WTC11 (cell line): ENCODE results near the gene MINDY4B. TPM values are rescaled to one million over a fixed set of nuclear protein-coding genes. Genes with fewer than 3 reads are reported as not detected.

Experiments
- ATAC-seq: fragments of 200-7000 bp; cut with Tn5 transposase; 2 replicates; pipeline ENCODE4 v1.10.0; 2021; ENCODE audit warnings: mild to moderate bottlenecking, moderate library complexity
- CTCF ChIA-PET: fragments of 300-600 bp; sonication (Branson Sonifier 250); formaldehyde crosslinking; loops from one replicate; lab custom pipeline; 2021; ENCODE audit warnings: antibody characterized with exemption; lab: Charles Lee
- POLR2A ChIA-PET: fragments of 350-600 bp; sonication (Branson Sonifier 250); formaldehyde crosslinking; loops from one replicate; lab custom pipeline; 2021; ENCODE audit warnings: antibody characterized with exemption; lab: Charles Lee
- DNase-seq: peaks from one replicate; pipeline ENCODE4 v3.0.0; 2021; ENCODE audit warnings: low spot score
- H3K27ac Mint-ChIP-seq: 2 replicates; pipeline ENCODE4 v1.8.0; 2021; ENCODE audit warnings: mixed read lengths
- H3K27me3 Mint-ChIP-seq: 2 replicates; pipeline ENCODE4 v1.8.0; 2021; ENCODE audit warnings: low read depth, mild to moderate bottlenecking, moderate library complexity, mixed read lengths
- H3K36me3 Mint-ChIP-seq: 2 replicates; pipeline ENCODE4 v1.8.0; 2021; ENCODE audit warnings: mixed read lengths
- H3K4me1 Mint-ChIP-seq: 2 replicates; pipeline ENCODE4 v1.8.0; 2022; ENCODE audit warnings: mixed read lengths
- H3K4me3 Mint-ChIP-seq: 2 replicates; pipeline ENCODE4 v1.8.0; 2021; ENCODE audit warnings: mild to moderate bottlenecking, moderate library complexity, mixed read lengths
- H3K9me3 Mint-ChIP-seq: 2 replicates; pipeline ENCODE4 v1.8.0; 2021; ENCODE audit warnings: mixed read lengths
- CBFB ChIP-seq: sonication (generic); formaldehyde crosslinking; IDR thresholded peaks from 2 replicates; pipeline ENCODE4 v1.8.1; 2022; ENCODE audit warnings: mild to moderate bottlenecking, low read depth, missing genetic modification reagents
- ESRRA ChIP-seq: sonication (generic); formaldehyde crosslinking; IDR thresholded peaks from 2 replicates; pipeline ENCODE4 v1.8.1; 2022; ENCODE audit warnings: mild to moderate bottlenecking, missing genetic modification reagents, borderline replicate concordance
- FOXK1 ChIP-seq: sonication (generic); formaldehyde crosslinking; IDR thresholded peaks from 2 replicates; pipeline ENCODE4 v1.8.0; 2022; ENCODE audit warnings: mild to moderate bottlenecking, moderate library complexity, missing genetic modification reagents
- HMGA2 ChIP-seq: fragments of 250-450 bp; sonication (Bioruptor Pico); IDR thresholded peaks from 2 replicates; pipeline ENCODE4 v1.4.0; 2021; ENCODE audit warnings: mild to moderate bottlenecking, moderate library complexity
- SMAD4 ChIP-seq: sonication (generic); formaldehyde crosslinking; IDR thresholded peaks from 2 replicates; pipeline ENCODE4 v1.8.0; 2022; ENCODE audit warnings: mild to moderate bottlenecking, missing genetic modification reagents
- TCF7 ChIP-seq: sonication (generic); formaldehyde crosslinking; IDR thresholded peaks from 2 replicates; pipeline ENCODE4 v1.8.0; 2022; ENCODE audit warnings: mild to moderate bottlenecking, low read depth, missing genetic modification reagents, moderate library complexity
- ZBTB21 ChIP-seq: sonication (generic); formaldehyde crosslinking; IDR thresholded peaks from 2 replicates; pipeline ENCODE4 v1.8.1; 2023; ENCODE audit warnings: mild to moderate bottlenecking, missing genetic modification reagents, borderline replicate concordance
- ZNF219 ChIP-seq: sonication (generic); formaldehyde crosslinking; IDR thresholded peaks from 2 replicates; pipeline ENCODE4 v1.8.0; 2023; ENCODE audit warnings: missing genetic modification reagents, mild to moderate bottlenecking, borderline replicate concordance
- ZNF232 ChIP-seq: sonication (generic); formaldehyde crosslinking; IDR thresholded peaks from 2 replicates; pipeline ENCODE4 v1.8.0; 2022; ENCODE audit warnings: mild to moderate bottlenecking, missing genetic modification reagents
- ZNF317 ChIP-seq: sonication (generic); formaldehyde crosslinking; IDR thresholded peaks from 2 replicates; pipeline ENCODE4 v1.8.1; 2023; ENCODE audit warnings: low read depth, mild to moderate bottlenecking, moderate library complexity, missing genetic modification reagents, borderline replicate concordance
- total RNA-seq: library from RNA; stranded (reverse); gene quantifications from 3 replicates; pipeline ENCODE4 v1.2.3, GENCODE V29; 2021
- TF ChIP-seq, protein P1 (sequence below): fragments of 250-450 bp; sonication (Bioruptor Pico); IDR thresholded peaks from 2 replicates; pipeline ENCODE4 v1.9.0; 2021; ENCODE audit warnings: mild to moderate bottlenecking, borderline replicate concordance
- TF ChIP-seq, protein P2 (sequence below): sonication (generic); formaldehyde crosslinking; IDR thresholded peaks from 2 replicates; pipeline ENCODE4 v1.8.0; 2022; ENCODE audit warnings: mild to moderate bottlenecking, missing genetic modification reagents
- TF ChIP-seq, protein P3 (sequence below): fragments of 200-600 bp; IDR thresholded peaks from 2 replicates; pipeline ENCODE4 v1.8.0; 2022; ENCODE audit warnings: antibody characterized with exemption
- TF ChIP-seq, protein P4 (sequence below): sonication (generic); formaldehyde crosslinking; IDR thresholded peaks from 2 replicates; pipeline ENCODE4 v1.8.0; 2022; ENCODE audit warnings: missing genetic modification reagents
- TF ChIP-seq, protein P5 (sequence below): sonication (generic); formaldehyde crosslinking; IDR thresholded peaks from 2 replicates; pipeline ENCODE4 v1.8.0; 2022; ENCODE audit warnings: mild to moderate bottlenecking, missing genetic modification reagents
- TF ChIP-seq, protein P6 (sequence below): sonication (generic); formaldehyde crosslinking; IDR thresholded peaks from 2 replicates; pipeline ENCODE4 v1.8.1; 2023; ENCODE audit warnings: mild to moderate bottlenecking, missing genetic modification reagents, moderate library complexity
- TF ChIP-seq, protein P7 (sequence below): sonication (generic); formaldehyde crosslinking; IDR thresholded peaks from 2 replicates; pipeline ENCODE4 v1.8.0; 2023; ENCODE audit warnings: missing genetic modification reagents

MINDY4B gene
- total RNA-seq, 1 experiment from 2014 or later, result not detected

DNA sequence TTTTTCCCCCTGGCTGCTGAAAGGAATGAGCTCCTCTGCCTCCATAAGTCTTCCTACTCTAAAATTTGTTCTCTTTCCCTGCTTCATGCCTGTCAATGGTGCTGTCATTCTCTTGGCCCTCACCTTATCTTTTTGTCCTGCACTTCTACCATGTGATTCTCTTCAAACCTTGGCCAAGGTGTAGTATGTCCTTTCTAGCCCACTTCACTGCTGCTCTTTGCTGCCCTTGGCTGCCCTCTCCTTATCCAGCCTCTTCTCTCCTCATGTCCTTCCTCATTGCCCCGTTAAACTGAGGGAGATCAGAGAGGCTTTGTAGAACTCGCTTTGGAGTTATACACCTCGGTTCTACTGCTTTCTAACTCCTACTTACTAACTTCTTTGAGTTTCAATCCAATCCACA, 19.7 kb downstream of the MINDY4B start (continued):
- TF ChIP-seq ZNF232 (CRISPR knock-in tag), result no peak
- TF ChIP-seq ESRRA (CRISPR knock-in tag), result no peak
- TF ChIP-seq, protein P1, sequence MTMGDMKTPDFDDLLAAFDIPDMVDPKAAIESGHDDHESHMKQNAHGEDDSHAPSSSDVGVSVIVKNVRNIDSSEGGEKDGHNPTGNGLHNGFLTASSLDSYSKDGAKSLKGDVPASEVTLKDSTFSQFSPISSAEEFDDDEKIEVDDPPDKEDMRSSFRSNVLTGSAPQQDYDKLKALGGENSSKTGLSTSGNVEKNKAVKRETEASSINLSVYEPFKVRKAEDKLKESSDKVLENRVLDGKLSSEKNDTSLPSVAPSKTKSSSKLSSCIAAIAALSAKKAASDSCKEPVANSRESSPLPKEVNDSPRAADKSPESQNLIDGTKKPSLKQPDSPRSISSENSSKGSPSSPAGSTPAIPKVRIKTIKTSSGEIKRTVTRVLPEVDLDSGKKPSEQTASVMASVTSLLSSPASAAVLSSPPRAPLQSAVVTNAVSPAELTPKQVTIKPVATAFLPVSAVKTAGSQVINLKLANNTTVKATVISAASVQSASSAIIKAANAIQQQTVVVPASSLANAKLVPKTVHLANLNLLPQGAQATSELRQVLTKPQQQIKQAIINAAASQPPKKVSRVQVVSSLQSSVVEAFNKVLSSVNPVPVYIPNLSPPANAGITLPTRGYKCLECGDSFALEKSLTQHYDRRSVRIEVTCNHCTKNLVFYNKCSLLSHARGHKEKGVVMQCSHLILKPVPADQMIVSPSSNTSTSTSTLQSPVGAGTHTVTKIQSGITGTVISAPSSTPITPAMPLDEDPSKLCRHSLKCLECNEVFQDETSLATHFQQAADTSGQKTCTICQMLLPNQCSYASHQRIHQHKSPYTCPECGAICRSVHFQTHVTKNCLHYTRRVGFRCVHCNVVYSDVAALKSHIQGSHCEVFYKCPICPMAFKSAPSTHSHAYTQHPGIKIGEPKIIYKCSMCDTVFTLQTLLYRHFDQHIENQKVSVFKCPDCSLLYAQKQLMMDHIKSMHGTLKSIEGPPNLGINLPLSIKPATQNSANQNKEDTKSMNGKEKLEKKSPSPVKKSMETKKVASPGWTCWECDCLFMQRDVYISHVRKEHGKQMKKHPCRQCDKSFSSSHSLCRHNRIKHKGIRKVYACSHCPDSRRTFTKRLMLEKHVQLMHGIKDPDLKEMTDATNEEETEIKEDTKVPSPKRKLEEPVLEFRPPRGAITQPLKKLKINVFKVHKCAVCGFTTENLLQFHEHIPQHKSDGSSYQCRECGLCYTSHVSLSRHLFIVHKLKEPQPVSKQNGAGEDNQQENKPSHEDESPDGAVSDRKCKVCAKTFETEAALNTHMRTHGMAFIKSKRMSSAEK (CRISPR knock-in tag), result no peak
- no peak for TF ChIP-seq CBFB
- TF ChIP-seq, all 79 proteins: peak for 0

DNA sequence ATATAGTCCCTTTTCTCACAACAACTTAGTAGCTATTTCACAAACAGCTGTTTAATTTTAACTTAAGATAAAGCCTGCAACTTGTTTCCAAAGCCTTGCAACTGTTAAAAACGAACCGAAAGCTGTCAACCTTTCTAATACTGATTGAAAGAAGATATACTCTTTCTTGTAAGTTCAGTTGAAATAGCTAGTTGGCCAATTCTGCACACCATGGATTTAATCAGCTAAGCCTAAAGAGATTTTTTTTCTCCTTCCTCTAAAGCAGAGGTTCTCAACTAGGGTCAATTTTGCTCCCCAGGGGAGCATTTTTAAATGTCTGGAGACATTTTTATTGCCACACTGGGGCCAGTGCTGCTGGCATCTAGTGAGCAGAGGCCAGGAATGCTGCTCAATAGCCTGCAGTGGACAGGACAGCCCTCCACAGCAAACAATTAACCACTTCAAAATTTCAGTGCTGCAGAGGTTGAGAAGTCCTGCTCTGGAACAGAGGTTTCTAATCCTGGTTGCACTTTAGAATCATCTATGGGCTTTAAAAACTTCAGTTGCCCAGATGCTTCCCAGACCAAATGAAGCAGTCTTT, 26.2 kb downstream of the MINDY4B start:
- DNase-seq (no peak), ATAC-seq (no peak)
- ChIA-PET CTCF (interaction anchor here (0.7 kb wide), 1 partner anchor 91 kb away, joined by 3 read pairs; no protein-coding TSS in a partner anchor), POLR2A (no interaction called here)
- no peaks in the 10 kb centered on the region for H3K36me3 Mint-ChIP-seq
- no peak overlapping the region for H3K27ac Mint-ChIP-seq
- H3K4me1 Mint-ChIP-seq, result 0 out of 2 replicates have a peak, but pooled peaks cover 2% of the 10 kb centered on the region
- TF ChIP-seq, protein P2, sequence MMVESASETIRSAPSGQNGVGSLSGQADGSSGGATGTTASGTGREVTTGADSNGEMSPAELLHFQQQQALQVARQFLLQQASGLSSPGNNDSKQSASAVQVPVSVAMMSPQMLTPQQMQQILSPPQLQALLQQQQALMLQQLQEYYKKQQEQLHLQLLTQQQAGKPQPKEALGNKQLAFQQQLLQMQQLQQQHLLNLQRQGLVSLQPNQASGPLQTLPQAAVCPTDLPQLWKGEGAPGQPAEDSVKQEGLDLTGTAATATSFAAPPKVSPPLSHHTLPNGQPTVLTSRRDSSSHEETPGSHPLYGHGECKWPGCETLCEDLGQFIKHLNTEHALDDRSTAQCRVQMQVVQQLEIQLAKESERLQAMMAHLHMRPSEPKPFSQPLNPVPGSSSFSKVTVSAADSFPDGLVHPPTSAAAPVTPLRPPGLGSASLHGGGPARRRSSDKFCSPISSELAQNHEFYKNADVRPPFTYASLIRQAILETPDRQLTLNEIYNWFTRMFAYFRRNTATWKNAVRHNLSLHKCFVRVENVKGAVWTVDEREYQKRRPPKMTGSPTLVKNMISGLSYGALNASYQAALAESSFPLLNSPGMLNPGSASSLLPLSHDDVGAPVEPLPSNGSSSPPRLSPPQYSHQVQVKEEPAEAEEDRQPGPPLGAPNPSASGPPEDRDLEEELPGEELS (CRISPR knock-in tag), result no peak
- TF ChIP-seq ZNF219 (CRISPR knock-in tag) (no peak), HMGA2 (CRISPR knock-in tag) (no peak), ZNF317 (CRISPR knock-in tag) (no peak), ESRRA (CRISPR knock-in tag) (no peak), TCF7 (CRISPR knock-in tag) (no peak), SMAD4 (CRISPR knock-in tag) (no peak), ZBTB21 (CRISPR knock-in tag) (no peak), FOXK1 (CRISPR knock-in tag) (no peak)
- TF ChIP-seq, protein P3, sequence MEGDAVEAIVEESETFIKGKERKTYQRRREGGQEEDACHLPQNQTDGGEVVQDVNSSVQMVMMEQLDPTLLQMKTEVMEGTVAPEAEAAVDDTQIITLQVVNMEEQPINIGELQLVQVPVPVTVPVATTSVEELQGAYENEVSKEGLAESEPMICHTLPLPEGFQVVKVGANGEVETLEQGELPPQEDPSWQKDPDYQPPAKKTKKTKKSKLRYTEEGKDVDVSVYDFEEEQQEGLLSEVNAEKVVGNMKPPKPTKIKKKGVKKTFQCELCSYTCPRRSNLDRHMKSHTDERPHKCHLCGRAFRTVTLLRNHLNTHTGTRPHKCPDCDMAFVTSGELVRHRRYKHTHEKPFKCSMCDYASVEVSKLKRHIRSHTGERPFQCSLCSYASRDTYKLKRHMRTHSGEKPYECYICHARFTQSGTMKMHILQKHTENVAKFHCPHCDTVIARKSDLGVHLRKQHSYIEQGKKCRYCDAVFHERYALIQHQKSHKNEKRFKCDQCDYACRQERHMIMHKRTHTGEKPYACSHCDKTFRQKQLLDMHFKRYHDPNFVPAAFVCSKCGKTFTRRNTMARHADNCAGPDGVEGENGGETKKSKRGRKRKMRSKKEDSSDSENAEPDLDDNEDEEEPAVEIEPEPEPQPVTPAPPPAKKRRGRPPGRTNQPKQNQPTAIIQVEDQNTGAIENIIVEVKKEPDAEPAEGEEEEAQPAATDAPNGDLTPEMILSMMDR, result no peak
- TF ChIP-seq, protein P4, sequence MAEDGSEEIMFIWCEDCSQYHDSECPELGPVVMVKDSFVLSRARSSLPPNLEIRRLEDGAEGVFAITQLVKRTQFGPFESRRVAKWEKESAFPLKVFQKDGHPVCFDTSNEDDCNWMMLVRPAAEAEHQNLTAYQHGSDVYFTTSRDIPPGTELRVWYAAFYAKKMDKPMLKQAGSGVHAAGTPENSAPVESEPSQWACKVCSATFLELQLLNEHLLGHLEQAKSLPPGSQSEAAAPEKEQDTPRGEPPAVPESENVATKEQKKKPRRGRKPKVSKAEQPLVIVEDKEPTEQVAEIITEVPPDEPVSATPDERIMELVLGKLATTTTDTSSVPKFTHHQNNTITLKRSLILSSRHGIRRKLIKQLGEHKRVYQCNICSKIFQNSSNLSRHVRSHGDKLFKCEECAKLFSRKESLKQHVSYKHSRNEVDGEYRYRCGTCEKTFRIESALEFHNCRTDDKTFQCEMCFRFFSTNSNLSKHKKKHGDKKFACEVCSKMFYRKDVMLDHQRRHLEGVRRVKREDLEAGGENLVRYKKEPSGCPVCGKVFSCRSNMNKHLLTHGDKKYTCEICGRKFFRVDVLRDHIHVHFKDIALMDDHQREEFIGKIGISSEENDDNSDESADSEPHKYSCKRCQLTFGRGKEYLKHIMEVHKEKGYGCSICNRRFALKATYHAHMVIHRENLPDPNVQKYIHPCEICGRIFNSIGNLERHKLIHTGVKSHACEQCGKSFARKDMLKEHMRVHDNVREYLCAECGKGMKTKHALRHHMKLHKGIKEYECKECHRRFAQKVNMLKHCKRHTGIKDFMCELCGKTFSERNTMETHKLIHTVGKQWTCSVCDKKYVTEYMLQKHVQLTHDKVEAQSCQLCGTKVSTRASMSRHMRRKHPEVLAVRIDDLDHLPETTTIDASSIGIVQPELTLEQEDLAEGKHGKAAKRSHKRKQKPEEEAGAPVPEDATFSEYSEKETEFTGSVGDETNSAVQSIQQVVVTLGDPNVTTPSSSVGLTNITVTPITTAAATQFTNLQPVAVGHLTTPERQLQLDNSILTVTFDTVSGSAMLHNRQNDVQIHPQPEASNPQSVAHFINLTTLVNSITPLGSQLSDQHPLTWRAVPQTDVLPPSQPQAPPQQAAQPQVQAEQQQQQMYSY (CRISPR knock-in tag), result no peak
- TF ChIP-seq, protein P5, sequence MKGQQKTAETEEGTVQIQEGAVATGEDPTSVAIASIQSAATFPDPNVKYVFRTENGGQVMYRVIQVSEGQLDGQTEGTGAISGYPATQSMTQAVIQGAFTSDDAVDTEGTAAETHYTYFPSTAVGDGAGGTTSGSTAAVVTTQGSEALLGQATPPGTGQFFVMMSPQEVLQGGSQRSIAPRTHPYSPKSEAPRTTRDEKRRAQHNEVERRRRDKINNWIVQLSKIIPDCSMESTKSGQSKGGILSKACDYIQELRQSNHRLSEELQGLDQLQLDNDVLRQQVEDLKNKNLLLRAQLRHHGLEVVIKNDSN, result no peak
- TF ChIP-seq, protein P6, sequence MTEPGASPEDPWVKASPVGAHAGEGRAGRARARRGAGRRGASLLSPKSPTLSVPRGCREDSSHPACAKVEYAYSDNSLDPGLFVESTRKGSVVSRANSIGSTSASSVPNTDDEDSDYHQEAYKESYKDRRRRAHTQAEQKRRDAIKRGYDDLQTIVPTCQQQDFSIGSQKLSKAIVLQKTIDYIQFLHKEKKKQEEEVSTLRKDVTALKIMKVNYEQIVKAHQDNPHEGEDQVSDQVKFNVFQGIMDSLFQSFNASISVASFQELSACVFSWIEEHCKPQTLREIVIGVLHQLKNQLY (CRISPR knock-in tag), result no peak
- TF ChIP-seq, protein P7, sequence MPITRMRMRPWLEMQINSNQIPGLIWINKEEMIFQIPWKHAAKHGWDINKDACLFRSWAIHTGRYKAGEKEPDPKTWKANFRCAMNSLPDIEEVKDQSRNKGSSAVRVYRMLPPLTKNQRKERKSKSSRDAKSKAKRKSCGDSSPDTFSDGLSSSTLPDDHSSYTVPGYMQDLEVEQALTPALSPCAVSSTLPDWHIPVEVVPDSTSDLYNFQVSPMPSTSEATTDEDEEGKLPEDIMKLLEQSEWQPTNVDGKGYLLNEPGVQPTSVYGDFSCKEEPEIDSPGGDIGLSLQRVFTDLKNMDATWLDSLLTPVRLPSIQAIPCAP, result no peak
- no peak overlapping the region for H3K4me3 Mint-ChIP-seq
- no peaks in the 10 kb centered on the region for H3K27me3 Mint-ChIP-seq
- no peaks in the 10 kb centered on the region for H3K9me3 Mint-ChIP-seq
